HUES48 (cell line): Measurements from ENCODE around the gene CRY2.
A peak's percentile ranks its signal among the peaks of the same experiment; 100 is the strongest.

Experiments used
- H3K27ac ChIP-seq: one replicate; pipeline ENCODE4 v1.7.0; 2013; ENCODE audit warnings: low read depth, low read length, inconsistent platforms
- H3K27me3 ChIP-seq: 2 replicates; pipeline ENCODE4 v1.6.1; 2013; ENCODE audit warnings: mild to moderate bottlenecking, low read length; ENCODE audit not compliant: control insufficient read depth, insufficient read depth
- H3K36me3 ChIP-seq: 2 replicates; pipeline ENCODE4 v1.6.1; 2013; ENCODE audit warnings: low read length; ENCODE audit not compliant: control insufficient read depth, insufficient read depth
- H3K4me1 ChIP-seq: 2 replicates; pipeline ENCODE4 v1.6.1; 2013; ENCODE audit warnings: mild to moderate bottlenecking, low read length; ENCODE audit not compliant: control insufficient read depth, insufficient read depth
- H3K4me3 ChIP-seq: 2 replicates; pipeline ENCODE4 v1.5.1; 2013; ENCODE audit warnings: mild to moderate bottlenecking, low read depth, low read length
- H3K9ac ChIP-seq: 2 replicates; pipeline ENCODE4 v1.6.1; 2013; ENCODE audit warnings: mild to moderate bottlenecking, low read depth, low read length, moderate library complexity
- H3K9me3 ChIP-seq: 2 replicates; pipeline ENCODE4 v1.6.1; 2013; ENCODE audit warnings: low read length; ENCODE audit not compliant: control insufficient read depth, insufficient read depth

The CRY2 gene

GRCh38 chr11:45913514-45913913, 66.2 kb downstream of the CRY2 start:
- no peaks in the 10 kb centered on the region for H3K9me3 ChIP-seq
- H3K27me3 ChIP-seq = no peaks in the 10 kb centered on the region
- no peak overlapping the region for H3K27ac ChIP-seq
- H3K4me1 ChIP-seq = peaks cover 4% of the 10 kb centered on the region; the same call in 1 of the 2 replicates
- H3K4me3 ChIP-seq = no peak overlapping the region
- peaks cover 51% of the 10 kb centered on the region for H3K36me3 ChIP-seq
- no peak overlapping the region for H3K9ac ChIP-seq

GRCh38 chr11:45913942-45914635, 66.8 kb downstream of the CRY2 start:
- Histone ChIP-seq H3K4me3 (no peak overlapping the region), H3K4me1 (peaks cover 4% of the 10 kb centered on the region), H3K27ac (no peak overlapping the region), H3K27me3 (no peaks in the 10 kb centered on the region), H3K9me3 (no peaks in the 10 kb centered on the region), H3K9ac (no peak overlapping the region), H3K36me3 (peaks cover 51% of the 10 kb centered on the region)

GRCh38 chr11:45915446-45915845, 68.2 kb downstream of the CRY2 start:
- Histone ChIP-seq H3K4me1 (peaks cover 6% of the 10 kb centered on the region), H3K36me3 (peaks cover 45% of the 10 kb centered on the region), H3K9ac (no peak overlapping the region)

GRCh38 chr11:45917286-45917622, 70.0 kb downstream of the CRY2 start:
- H3K27ac ChIP-seq = peak overlapping the region; percentile 95
- H3K27me3 ChIP-seq = peaks cover 8% of the 10 kb centered on the region
- peak overlapping the region; percentile 88 for H3K4me3 ChIP-seq
- peaks cover 21% of the 10 kb centered on the region for H3K4me1 ChIP-seq
- no peaks in the 10 kb centered on the region for H3K9me3 ChIP-seq
- H3K9ac ChIP-seq = no peak overlapping the region
- peaks cover 35% of the 10 kb centered on the region for H3K36me3 ChIP-seq

More at GRCh38 chr11:45915446-45915845, 68.2 kb downstream of the CRY2 start:
- no peaks in the 10 kb centered on the region for H3K27me3 ChIP-seq
- H3K4me3 ChIP-seq = no peak overlapping the region
- no peaks in the 10 kb centered on the region for H3K9me3 ChIP-seq
- H3K27ac ChIP-seq = no peak overlapping the region

- H3K27me3 ChIP-seq = peaks cover 8% of the 10 kb centered on the region
Observed at GRCh38 chr11:45917623-45918330, 70.5 kb downstream of the CRY2 start, which contains the start of gene PEX16. TSS of gene PEX16 (minus strand) at chr11:45917877. CDS start at chr11:45917811, 66 bp downstream.

GRCh38 chr11:45918331-45918941, 71.2 kb downstream of the CRY2 start:
- Histone ChIP-seq H3K4me3 (peak overlapping the region; percentile 88), H3K27me3 (peaks cover 8% of the 10 kb centered on the region), H3K36me3 (peaks cover 28% of the 10 kb centered on the region), H3K27ac (peak overlapping the region; percentile 95), H3K9ac (peak overlapping the region; percentile 21), H3K9me3 (no peaks in the 10 kb centered on the region), H3K4me1 (peaks cover 21% of the 10 kb centered on the region)

More at GRCh38 chr11:45917623-45918330, 70.5 kb downstream of the CRY2 start, which contains the start of gene PEX16:
- peaks cover 34% of the 10 kb centered on the region for H3K36me3 ChIP-seq
- H3K9ac ChIP-seq = peak within 1 kb of the TSS; percentile 21
- peak within 1 kb of the TSS; percentile 95 for H3K27ac ChIP-seq
- H3K4me1 ChIP-seq = peaks cover 21% of the 10 kb centered on the region
- peak within 1 kb of the TSS; percentile 88 for H3K4me3 ChIP-seq
- H3K9me3 ChIP-seq = no peaks in the 10 kb centered on the region

GRCh38 chr11:45918962-45919675, 71.8 kb downstream of the CRY2 start:
- H3K27ac ChIP-seq = peak overlapping the region; percentile 78
- H3K4me3 ChIP-seq = peak overlapping the region; percentile 88

GRCh38 chr11:45919806-45920530, 72.7 kb downstream of the CRY2 start:
- H3K4me1 ChIP-seq = peaks cover 21% of the 10 kb centered on the region
- H3K27ac ChIP-seq = peak overlapping the region; percentile 78
- no peaks in the 10 kb centered on the region for H3K9me3 ChIP-seq
- H3K4me3 ChIP-seq = no peak overlapping the region
- peaks cover 8% of the 10 kb centered on the region for H3K27me3 ChIP-seq
- no peak overlapping the region for H3K9ac ChIP-seq
- peaks cover 22% of the 10 kb centered on the region for H3K36me3 ChIP-seq

More at GRCh38 chr11:45918962-45919675, 71.8 kb downstream of the CRY2 start:
- Histone ChIP-seq H3K9ac (no peak overlapping the region), H3K27me3 (peaks cover 8% of the 10 kb centered on the region), H3K9me3 (no peaks in the 10 kb centered on the region), H3K36me3 (peaks cover 22% of the 10 kb centered on the region), H3K4me1 (peaks cover 21% of the 10 kb centered on the region)

GRCh38 chr11:45920531-45921477, 73.5 kb downstream of the CRY2 start:
- no peaks in the 10 kb centered on the region for H3K9me3 ChIP-seq
- peak overlapping the region; percentile 62 for H3K27ac ChIP-seq

More at GRCh38 chr11:45920531-45921477, 73.5 kb downstream of the CRY2 start:
- Histone ChIP-seq H3K9ac (peak overlapping the region; percentile 66; the same call in 1 of the 2 replicates), H3K27me3 (peaks cover 8% of the 10 kb centered on the region), H3K36me3 (peaks cover 22% of the 10 kb centered on the region), H3K4me1 (peaks cover 21% of the 10 kb centered on the region), H3K4me3 (peak overlapping the region; percentile 78)
